ENCODE results near the gene ATRX. TPM values are rescaled to one million over a fixed set of nuclear protein-coding genes. Genes with fewer than 3 reads are reported as not detected.
"Not testable (repeated sequence)": the region's sequence is repeated elsewhere in the genome, so short reads cannot be mapped to it uniquely, and the experiment has no call there.

ATRX gene
- total RNA-seq, 1 donor, result 83.6 TPM

- TF ChIP-seq CTCF (IDR thresholded peaks at IDR 0.05; ENCODE audit: insufficient read depth, low read length), result no peak
- no peak for DNase-seq (ENCODE audit: low read depth)
Observed at GRCh38 chrX:77556276-77556675, 229.7 kb downstream of the ATRX start.

GRCh38 chrX:77548751-77549150 is 237.3 kb downstream of the ATRX start:
- no peak for DNase-seq (ENCODE audit: low read depth)
- no peak for TF ChIP-seq CTCF (IDR thresholded peaks at IDR 0.05; ENCODE audit: insufficient read depth, low read length)
- H3K4me3 ChIP-seq (ENCODE audit: low read depth, low read length), result no peak overlapping the region

More at GRCh38 chrX:77556276-77556675, 229.7 kb downstream of the ATRX start:
- H3K4me3 ChIP-seq (ENCODE audit: low read depth, low read length), result no peak overlapping the region

GRCh38 chrX:77539778-77540177 is 246.2 kb downstream of the ATRX start:
- not testable (repeated sequence) for H3K4me3 ChIP-seq (ENCODE audit: low read depth, low read length); DNase-seq (ENCODE audit: low read depth)

GRCh38 chrX:77531261-77531660 is 254.8 kb downstream of the ATRX start:
- not testable (repeated sequence) for H3K4me3 ChIP-seq (ENCODE audit: low read depth, low read length); DNase-seq (ENCODE audit: low read depth)

- DNase-seq (ENCODE audit: low read depth), result no peak
- H3K4me3 ChIP-seq (ENCODE audit: low read depth, low read length), result no peak overlapping the region
- TF ChIP-seq CTCF (IDR thresholded peaks at IDR 0.05; ENCODE audit: insufficient read depth, low read length), result no peak
Observed at GRCh38 chrX:77528034-77528433, 258.0 kb downstream of the ATRX start.

GRCh38 chrX:77527233-77528001 is 258.6 kb downstream of the ATRX start:
- TF ChIP-seq CTCF (IDR thresholded peaks at IDR 0.05; ENCODE audit: insufficient read depth, low read length), result no peak
- peak; percentile 17 for DNase-seq (ENCODE audit: low read depth)
- H3K4me3 ChIP-seq (ENCODE audit: low read depth, low read length), result no peak overlapping the region

GRCh38 chrX:77519765-77520164 is 266.3 kb downstream of the ATRX start:
- TF ChIP-seq CTCF (IDR thresholded peaks at IDR 0.05; ENCODE audit: insufficient read depth, low read length), result no peak
- no peak for DNase-seq (ENCODE audit: low read depth)
- no peak overlapping the region for H3K4me3 ChIP-seq (ENCODE audit: low read depth, low read length)

- no peak overlapping the region for H3K4me3 ChIP-seq (ENCODE audit: low read depth, low read length)
- no peak for TF ChIP-seq CTCF (IDR thresholded peaks at IDR 0.05; ENCODE audit: insufficient read depth, low read length)
- DNase-seq (ENCODE audit: low read depth), result no peak
Observed at GRCh38 chrX:77514177-77514576, 271.8 kb downstream of the ATRX start.

Measured in fibroblast of the aortic adventitia (primary cell).